ENCODE results near the gene CALU.

The CALU gene

DNA sequence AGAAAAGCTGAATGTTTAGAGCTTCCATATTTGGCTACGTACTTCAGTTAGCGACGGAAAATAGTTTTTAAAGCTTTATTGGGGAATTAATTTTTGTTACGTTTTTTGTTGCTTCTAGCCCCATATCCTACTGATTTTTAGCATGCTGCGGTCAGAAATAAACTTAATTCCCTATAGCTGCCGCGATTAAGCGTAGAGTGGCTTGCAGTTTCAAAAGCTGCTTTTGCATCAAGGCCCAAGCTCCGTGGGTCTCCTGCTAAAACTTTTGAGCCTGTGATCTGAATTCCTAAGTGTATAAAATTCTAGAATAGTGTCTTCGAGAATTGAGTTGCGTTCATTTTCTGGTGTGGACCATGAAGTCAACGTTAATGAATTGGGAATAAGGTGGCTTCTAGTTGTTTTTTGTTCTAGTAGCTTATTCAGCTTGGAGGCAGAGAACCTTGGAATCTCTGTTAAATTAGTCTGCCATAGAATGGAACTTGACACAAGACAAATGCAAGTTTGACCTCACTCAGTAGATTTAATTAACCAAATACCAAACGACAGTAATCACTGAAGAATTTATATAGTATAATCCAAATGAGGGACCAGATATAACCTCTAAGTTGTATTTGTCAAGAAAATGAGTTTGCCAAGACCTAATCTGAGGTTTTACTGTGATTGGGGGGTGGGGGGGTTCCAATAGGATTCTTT lies 977 bp downstream of the CALU start:
- H3K4me3 ChIP-seq (ENCODE audit: low read depth, low read length) = peak overlapping the region; percentile 75
- TF ChIP-seq, protein P1, sequence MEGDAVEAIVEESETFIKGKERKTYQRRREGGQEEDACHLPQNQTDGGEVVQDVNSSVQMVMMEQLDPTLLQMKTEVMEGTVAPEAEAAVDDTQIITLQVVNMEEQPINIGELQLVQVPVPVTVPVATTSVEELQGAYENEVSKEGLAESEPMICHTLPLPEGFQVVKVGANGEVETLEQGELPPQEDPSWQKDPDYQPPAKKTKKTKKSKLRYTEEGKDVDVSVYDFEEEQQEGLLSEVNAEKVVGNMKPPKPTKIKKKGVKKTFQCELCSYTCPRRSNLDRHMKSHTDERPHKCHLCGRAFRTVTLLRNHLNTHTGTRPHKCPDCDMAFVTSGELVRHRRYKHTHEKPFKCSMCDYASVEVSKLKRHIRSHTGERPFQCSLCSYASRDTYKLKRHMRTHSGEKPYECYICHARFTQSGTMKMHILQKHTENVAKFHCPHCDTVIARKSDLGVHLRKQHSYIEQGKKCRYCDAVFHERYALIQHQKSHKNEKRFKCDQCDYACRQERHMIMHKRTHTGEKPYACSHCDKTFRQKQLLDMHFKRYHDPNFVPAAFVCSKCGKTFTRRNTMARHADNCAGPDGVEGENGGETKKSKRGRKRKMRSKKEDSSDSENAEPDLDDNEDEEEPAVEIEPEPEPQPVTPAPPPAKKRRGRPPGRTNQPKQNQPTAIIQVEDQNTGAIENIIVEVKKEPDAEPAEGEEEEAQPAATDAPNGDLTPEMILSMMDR (IDR thresholded peaks at IDR 0.05; ENCODE audit: borderline replicate concordance, insufficient read depth, low read depth, low read length) = no peak

DNA sequence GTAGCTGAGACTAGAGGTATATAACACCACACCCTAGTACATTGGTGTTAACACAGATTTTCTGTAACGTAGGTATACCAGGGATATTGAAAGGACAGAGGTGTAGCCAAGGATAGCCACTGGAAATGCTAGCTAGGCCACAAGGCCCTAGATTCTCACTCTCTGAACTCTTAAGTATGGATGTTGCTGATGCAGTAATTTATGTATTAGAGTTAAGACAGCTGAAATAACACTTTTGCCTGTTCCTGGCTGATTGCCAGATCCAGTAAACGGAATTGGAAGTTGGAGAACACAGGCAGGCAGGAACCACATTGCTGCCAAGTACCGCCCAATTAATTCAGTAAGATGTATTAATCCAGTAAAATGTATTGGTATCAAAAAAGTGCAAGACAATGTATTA lies 1.8 kb downstream of the CALU start:
- no peak overlapping the region for H3K4me3 ChIP-seq (ENCODE audit: low read depth, low read length)
- TF ChIP-seq, protein P1 (IDR thresholded peaks at IDR 0.05; ENCODE audit: borderline replicate concordance, insufficient read depth, low read depth, low read length) = no peak

DNA sequence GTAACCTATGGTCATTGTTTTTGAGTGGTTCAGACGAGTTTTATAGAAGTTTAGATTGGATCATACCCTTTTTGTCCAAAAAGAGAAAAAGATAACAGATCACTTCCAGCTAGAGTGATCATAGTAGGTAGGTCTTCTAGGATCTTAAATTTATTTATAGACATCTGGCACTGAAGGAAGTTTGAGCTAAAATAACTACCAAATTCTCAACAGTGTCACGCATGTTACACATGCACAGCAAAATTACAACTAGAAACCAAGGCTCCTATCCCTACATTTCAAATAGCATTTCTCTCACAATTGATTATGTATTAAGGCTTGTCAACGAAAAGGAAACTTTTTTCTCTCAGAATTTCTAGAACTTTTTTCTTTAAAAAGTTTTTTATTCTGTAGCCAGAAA lies 2.3 kb downstream of the CALU start:
- TF ChIP-seq, protein P1 (IDR thresholded peaks at IDR 0.05; ENCODE audit: borderline replicate concordance, insufficient read depth, low read depth, low read length) = no peak
- no peak overlapping the region for H3K4me3 ChIP-seq (ENCODE audit: low read depth, low read length)

DNA sequence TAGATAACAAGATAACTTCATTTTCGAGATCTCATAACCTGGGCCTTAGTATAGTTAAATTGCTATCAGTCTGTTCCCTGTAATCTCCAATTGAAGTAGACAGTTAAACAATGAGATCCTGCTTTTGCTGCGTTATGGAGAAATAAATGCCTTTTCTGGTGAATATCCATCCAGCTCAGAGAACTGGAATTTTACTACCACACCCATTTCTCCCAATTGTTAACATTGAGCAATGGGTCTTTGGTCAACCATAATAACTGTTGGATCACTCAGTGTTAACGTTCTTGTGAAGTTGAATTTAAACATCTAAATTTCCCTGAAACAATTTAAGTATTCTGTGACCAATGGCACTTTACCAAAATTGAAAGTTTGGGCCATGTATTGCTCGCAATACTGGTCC lies 3.0 kb downstream of the CALU start:
- TF ChIP-seq, protein P1 (IDR thresholded peaks at IDR 0.05; ENCODE audit: borderline replicate concordance, insufficient read depth, low read depth, low read length) = no peak
- H3K4me3 ChIP-seq (ENCODE audit: low read depth, low read length) = no peak overlapping the region

DNA sequence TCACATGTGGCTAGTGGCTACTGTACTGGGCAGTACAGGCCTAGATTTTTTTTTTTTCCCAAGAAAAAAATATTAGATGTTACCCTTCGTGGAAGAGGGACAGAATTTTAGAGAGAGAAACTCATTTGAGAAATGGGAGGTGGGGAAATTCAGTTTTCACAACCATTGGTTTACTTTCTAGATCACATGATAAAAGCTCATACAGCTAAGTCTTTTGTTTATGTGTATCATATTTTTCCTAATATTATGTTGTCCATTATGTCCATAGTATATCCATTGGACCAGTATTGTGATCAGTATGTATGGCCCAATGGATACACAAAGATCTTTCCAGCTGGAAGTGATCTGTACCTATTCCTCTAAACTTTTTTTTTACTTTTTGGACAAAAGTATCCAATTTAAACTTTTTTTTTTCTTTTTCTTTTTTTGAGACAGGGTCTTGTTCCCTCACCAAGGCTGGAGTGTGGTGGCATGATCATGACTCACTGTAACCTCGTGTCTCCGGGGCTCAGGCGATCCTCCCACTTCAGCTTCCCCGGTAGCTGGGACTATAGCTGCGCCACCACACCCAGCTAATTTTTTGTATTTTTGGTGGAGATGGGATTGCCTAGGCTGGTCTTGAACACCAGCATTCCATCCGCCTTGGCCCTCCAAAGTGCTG lies 4.1 kb downstream of the CALU start:
- TF ChIP-seq, protein P1 (IDR thresholded peaks at IDR 0.05; ENCODE audit: borderline replicate concordance, insufficient read depth, low read depth, low read length) = no peak
- no peak overlapping the region for H3K4me3 ChIP-seq (ENCODE audit: low read depth, low read length)

DNA sequence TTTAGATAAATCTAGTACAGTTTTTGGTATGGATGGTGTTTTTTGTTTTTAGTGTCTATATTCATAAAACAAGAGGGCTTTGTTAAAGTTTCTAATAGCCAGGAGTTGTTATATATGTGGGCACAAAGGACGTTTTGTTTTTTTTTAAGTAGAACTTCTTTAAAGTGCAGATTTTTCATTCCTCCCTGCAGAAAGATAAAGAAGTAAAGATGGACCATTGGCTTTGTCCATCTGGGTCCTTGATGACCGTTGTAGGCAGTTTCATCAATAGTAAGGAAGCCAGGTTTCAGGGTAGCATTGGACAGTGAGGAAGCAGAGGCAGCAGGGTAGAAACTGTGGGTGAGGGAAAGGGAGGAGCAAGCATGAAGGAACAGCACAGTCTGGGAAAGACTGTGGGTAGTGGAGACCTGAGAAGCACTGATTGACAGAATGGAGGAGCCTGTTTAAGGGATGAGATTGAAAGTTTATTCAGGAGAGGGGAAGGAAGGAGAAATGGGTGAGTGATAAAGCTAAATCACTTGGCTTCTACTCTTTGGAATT lies 5.3 kb downstream of the CALU start:
- H3K4me3 ChIP-seq (ENCODE audit: low read depth, low read length) = no peak overlapping the region
- TF ChIP-seq, protein P1 (IDR thresholded peaks at IDR 0.05; ENCODE audit: borderline replicate concordance, insufficient read depth, low read depth, low read length) = no peak

DNA sequence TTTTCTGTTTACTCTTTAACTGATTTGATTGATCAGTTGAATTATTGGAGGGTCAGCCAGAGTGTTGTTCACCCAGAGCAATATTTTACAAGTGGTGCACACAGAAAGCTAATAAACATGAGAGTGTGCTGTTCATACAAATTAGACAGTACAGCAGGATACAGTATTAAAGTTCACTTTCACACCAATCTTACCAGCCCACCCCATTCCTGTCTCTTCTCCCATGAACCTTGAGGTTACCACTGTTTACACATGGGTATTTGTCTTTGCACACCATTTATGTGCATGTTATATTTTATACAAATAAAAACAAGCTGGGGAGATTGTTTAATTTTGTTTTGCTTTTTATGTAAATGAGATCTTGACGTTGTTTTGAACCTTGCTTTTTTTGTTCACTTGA lies 6.5 kb downstream of the CALU start:
- no peak overlapping the region for H3K4me3 ChIP-seq (ENCODE audit: low read depth, low read length)
- TF ChIP-seq, protein P1 (IDR thresholded peaks at IDR 0.05; ENCODE audit: borderline replicate concordance, insufficient read depth, low read depth, low read length) = no peak
